Activated CD8-positive, alpha-beta memory T cell treated with anti-CD3 and anti-CD28 coated beads, Interleukin-2, amount 50 U/mL, for 24 hours (primary cell): ENCODE measurements around the gene CDC14B.

ENCODE experiments used
- DNase-seq: peaks from one replicate; pipeline ENCODE4 v3.0.0-alpha.2; 2020; ENCODE audit errors: extremely low read depth

Gene CDC14B

DNA sequence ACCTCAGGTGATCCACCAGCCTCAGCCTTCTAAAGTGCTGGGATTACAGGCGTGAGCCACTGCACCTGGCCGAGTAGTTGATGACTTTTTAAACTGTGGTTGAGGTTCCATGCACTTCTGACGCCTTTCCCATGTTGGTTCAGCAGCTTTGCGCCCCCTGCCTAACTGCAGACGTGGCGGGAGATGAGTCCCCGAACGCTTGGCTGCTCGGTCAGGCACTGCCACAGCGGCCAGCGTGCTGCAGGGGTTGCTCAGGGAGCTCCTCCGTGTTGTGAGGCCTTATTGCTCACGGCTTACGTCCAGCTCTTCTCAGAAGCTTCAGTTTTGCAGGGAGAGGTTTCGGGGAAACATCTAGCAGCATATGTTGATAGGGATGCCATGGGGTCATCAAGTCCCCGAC is 134.4 kb downstream of the CDC14B start:
- DNase-seq, result no peak

DNA sequence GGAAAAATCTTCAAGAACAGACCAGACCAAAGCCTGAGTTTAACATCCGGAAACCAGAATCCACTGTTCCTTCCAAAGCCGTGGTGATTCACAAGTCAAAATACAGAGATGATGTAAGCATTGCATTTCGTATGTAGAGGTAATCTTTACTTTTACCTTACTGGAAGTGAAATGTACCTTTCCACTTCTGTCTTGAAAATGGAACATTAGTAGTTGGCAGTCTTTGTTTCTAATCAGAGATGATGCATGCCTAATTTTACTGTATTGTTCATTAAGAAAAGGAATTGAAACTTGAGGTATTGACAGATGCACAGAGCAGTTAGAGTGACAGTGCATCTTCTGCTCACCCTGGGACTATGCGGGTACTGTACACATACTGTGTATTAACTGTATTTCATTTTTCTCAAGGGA is 135.1 kb downstream of the CDC14B start:
- no peak for DNase-seq

GRCh38 chr9:96483733-96484390 is 135.8 kb downstream of the CDC14B start:
- DNase-seq, result no peak

- no peak for DNase-seq
Measured at GRCh38 chr9:96483197-96483596, 136.4 kb downstream of the CDC14B start.

DNA sequence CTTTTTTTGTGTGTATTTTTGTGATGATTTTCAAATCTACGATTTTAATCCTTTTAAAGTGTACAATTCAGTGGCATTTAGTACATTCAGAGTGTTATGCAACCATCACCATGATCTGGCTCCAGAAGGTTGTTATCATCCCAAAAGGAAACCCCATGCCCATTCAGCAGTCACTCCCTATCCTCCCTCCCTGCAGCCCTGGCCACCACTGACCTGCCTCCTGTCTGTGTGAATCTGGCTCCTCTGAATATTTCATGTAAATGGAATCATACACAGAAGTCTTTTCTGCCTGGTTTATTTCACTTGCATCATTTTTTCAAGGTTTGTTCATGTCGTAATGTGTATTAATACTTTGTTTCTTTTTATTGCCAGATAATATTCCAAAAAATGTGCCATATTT is 137.2 kb downstream of the CDC14B start:
- DNase-seq, result no peak

GRCh38 chr9:96480736-96481135 is 138.9 kb downstream of the CDC14B start:
- no peak for DNase-seq

GRCh38 chr9:96478829-96479371 is 140.7 kb downstream of the CDC14B start:
- DNase-seq, result no peak

- no peak for DNase-seq
Measured at GRCh38 chr9:96476591-96476990, 143.1 kb downstream of the CDC14B start.

DNA sequence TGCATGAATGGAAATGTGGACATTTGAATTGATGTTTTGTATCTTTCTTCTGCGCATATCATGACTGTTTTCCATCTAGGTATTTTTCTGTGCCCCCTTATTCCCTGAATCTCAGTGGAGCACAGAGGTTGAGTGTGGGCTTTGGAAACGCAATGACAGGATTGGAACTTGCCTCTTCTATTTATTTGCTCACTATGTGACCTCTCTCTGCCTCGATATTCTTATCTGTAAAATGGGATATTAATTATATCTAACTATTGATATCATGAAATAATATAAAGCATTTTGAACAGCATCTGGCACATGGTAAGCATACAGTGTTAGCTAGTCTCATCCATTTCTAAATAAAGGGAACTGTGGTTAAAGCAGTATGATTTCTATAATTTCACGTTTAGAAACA is 143.6 kb downstream of the CDC14B start:
- DNase-seq, result no peak

GRCh38 chr9:96467784-96468183 is 151.9 kb downstream of the CDC14B start:
- no peak for DNase-seq

DNA sequence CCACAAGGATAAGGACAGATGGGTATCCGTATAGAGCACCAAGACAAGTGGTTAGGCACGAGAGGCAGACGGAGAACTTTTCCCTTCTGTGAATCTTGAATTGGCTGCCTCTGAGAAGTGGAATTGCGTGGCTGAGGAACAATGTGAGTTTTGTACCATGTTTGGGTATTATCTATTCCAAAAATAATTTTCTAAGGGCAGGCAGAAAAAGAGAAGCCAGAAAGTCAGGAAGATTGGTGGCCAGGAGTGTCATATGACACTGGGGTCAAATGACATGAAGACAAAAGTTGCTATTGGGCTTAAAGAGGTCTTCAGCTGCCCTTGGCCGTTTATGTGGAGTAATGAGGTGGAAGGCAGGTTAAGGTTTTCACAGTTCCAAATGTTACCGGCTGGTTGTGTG is 155.2 kb downstream of the CDC14B start:
- no peak for DNase-seq

GRCh38 chr9:96462541-96462940 is 157.1 kb downstream of the CDC14B start:
- DNase-seq, result no peak

- no peak for DNase-seq
Measured at GRCh38 chr9:96461336-96461735, 158.3 kb downstream of the CDC14B start.

- DNase-seq, result no peak
Measured at GRCh38 chr9:96460882-96461281, 158.8 kb downstream of the CDC14B start.

DNA sequence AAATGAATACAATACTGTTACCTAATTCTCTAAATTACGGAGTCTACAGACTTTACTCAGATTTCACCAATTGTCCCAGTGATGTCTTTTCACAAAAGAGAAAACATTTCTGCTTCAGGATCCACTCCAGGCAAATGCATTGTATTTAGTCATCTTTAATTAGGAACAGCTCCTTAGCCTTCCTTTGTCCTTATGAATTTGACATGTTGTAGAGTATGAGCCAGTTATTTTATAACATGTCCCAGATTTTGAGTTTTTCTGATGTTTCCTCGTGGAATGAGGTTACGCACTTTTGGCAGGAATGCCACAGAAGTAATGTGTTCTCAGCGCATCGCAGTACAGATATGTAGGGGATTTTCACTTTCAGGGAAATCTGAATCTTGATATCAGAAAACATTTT is 159.2 kb downstream of the CDC14B start:
- DNase-seq, result no peak

DNA sequence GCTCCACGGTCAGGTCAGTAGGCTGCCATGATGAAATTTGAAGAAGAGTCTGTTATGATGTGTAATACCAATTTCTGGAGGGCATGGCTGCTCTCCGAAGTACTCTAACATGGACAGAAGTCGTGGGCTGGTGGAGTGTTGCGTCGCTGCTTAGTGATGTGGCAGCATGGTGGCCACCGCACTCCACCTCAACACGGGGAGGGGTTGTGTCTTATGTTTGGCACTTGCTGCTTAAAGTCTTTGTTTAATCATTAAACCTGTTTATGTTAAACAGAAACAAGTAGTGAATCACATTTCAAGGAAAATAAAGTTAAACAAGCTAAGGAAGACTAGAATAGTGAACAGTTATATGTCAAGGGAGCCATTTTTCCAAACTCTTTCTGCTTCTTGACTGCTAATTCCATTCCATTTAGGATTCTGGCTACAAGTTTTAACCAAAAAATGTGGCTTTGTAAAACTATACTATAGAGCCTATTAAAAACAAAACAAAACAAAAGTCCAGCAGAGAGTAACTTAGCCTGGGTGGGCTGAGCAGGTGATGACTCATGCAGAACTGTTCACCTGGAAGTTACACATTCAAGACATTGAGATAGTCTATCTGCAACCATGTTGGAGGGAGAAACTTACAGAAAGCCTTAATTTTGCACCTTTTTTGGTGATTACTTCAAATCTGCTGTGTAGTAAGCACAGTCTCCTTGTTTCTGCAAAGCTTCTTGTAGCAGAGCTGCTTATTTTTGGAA is 160.2 kb downstream of the CDC14B start:
- no peak for DNase-seq

GRCh38 chr9:96458226-96458625 is 161.4 kb downstream of the CDC14B start:
- no peak for DNase-seq

DNA sequence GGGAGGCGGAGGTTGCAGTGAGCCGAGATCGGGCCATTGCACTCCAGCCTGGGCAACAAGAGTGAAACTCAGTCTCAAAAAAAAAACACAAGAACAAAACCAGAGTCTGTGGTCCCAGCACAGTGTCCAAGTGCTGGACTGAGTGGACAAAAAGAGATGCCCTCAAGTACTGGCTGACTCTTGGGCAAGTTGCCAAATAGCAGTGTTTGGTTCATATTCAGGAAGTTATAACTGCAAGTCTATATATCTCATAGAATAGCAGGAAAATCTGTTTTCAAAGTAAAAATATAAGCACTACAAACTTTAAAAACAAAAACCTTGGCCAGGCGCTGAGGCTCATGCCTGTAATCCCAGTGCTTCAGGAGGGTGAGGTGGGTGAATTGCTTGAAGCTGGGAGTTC is 162.4 kb downstream of the CDC14B start:
- no peak for DNase-seq

GRCh38 chr9:96453625-96454024 is 166.0 kb downstream of the CDC14B start:
- DNase-seq, result no peak

DNA sequence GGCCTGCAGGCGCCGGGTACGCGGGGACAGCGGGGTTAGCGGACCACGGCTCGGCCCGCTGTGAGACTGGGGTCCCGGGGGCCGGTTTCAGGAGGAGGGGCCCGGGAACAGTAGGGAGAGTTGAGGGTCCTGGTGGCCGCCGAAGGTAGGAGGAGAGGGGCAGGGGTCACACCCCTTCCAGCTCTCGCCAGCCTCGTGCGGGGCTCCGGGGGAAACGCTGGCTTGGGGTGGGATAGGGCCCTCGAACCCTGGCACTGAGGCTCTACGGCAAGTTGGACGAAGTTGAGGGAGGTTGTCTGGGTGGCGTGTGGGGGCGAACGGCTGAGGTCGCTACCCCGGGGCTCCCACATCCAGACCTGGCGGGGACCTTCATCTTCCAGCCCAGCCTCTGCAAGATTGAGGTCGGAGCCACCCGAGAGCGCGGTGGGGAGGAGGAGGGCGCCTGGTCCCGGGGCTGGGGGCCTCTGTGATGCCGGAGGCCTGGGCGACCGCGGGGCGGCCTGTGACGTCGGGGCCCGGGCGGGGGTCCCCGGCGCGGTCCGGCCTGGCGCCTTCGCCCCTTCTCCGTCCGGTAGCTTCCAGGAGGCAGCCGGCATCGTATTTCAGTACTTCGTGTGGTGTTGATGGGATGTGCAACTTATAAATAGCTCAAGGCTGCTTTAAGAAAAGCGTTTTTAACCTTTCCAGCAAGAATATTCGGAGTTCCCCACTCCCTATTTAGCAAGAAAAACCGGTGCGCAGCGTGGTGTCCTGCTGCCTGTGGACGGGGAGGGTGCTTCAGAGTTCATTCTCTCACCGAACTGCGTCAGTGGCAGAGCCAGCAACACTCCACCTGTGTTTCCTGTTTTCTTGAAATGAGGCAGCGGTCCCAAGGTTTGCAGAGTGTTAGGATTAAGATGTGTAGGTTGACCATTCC is 168.8 kb downstream of the CDC14B start:
- no peak for DNase-seq
